Peyer's patch (tissue), 4 donors: Measurements from ENCODE around the gene PHF2.

Experiments used
- POLR2A ChIP-seq, 2 donors: fragments of 450-650 bp; IDR thresholded peaks; one replicate each; pipeline ENCODE4 v1.5.1; 2017; ENCODE audit warnings: antibody characterized with exemption in 2 of 2, mild to moderate bottlenecking in 2 of 2, moderate library complexity in 2 of 2
- TF ChIP-seq, protein P1 (sequence below), 6 experiments: fragments of 450-650 bp in 4 of 6; fragments of 200-600 bp in 2 of 6; sonication (generic) in 1 of 6; IDR thresholded peaks; one replicate each; pipeline ENCODE4 v1.5.1; 2017 to 2019; ENCODE audit warnings: antibody characterized with exemption in 6 of 6, mild to moderate bottlenecking in 3 of 6, moderate library complexity in 1 of 6

DNA sequence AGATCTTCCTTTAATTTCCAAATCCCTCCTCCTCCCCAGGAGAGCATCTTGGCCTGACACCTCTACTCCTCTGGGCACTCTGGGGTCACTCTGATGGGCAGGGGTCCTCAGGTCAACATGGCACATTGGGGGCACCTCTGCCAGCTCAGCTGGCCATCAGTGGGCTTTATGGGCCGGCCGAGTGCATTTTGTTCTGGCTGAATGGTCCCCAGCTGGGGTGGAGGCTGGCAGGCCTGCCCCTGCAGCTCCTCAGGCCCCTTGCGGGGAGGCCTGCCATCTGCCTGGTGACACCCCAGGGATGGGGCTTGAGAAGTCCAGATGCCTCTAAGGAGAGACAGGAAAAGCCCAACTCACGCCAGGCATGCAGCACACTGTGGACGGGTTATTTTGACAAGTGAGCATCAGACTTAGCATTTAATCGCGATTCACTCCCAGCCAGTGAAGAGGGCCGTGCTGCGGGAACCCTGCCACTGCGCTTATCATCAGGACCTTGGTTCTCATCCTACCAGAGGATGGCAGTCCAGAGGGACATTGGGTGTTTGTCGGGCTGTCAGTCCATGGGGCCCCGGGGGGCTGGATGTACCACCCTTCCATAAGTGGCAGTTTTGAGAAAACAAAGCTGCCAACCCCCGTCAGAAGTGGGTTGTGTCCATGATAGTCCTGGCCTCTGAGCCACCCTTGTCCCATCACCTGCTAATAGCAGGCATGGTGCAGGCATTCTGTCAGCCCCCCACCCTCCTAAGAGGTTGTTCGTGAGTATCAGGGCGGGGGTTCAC is 21.7 kb downstream of the PHF2 start:
- TF ChIP-seq, protein P1, sequence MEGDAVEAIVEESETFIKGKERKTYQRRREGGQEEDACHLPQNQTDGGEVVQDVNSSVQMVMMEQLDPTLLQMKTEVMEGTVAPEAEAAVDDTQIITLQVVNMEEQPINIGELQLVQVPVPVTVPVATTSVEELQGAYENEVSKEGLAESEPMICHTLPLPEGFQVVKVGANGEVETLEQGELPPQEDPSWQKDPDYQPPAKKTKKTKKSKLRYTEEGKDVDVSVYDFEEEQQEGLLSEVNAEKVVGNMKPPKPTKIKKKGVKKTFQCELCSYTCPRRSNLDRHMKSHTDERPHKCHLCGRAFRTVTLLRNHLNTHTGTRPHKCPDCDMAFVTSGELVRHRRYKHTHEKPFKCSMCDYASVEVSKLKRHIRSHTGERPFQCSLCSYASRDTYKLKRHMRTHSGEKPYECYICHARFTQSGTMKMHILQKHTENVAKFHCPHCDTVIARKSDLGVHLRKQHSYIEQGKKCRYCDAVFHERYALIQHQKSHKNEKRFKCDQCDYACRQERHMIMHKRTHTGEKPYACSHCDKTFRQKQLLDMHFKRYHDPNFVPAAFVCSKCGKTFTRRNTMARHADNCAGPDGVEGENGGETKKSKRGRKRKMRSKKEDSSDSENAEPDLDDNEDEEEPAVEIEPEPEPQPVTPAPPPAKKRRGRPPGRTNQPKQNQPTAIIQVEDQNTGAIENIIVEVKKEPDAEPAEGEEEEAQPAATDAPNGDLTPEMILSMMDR (IDR thresholded peaks at IDR 0.05), result no peak
- no peak for TF ChIP-seq POLR2A (IDR thresholded peaks at IDR 0.05)
